ENCODE data around the gene KCNJ16.

The KCNJ16 gene

DNA sequence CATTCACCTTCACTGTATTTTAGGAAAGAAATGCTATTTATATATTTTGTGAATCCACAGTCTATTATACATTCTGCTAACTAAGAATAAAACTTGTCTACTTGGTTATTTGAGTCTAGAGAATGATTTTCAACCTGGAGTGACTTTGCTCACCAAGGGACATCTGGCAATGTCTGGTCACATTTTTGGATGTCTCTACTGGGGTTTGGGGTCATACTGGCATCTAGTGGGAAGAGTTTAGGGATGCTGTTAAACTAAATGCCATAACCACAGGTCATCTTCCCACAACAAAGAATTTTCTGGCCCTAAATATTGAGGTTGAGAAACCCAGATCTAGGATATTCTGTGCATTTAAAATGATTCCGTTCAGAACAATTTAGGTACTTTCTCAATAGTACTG is 26.0 kb downstream of the KCNJ16 start:
- TF ChIP-seq, protein P1, sequence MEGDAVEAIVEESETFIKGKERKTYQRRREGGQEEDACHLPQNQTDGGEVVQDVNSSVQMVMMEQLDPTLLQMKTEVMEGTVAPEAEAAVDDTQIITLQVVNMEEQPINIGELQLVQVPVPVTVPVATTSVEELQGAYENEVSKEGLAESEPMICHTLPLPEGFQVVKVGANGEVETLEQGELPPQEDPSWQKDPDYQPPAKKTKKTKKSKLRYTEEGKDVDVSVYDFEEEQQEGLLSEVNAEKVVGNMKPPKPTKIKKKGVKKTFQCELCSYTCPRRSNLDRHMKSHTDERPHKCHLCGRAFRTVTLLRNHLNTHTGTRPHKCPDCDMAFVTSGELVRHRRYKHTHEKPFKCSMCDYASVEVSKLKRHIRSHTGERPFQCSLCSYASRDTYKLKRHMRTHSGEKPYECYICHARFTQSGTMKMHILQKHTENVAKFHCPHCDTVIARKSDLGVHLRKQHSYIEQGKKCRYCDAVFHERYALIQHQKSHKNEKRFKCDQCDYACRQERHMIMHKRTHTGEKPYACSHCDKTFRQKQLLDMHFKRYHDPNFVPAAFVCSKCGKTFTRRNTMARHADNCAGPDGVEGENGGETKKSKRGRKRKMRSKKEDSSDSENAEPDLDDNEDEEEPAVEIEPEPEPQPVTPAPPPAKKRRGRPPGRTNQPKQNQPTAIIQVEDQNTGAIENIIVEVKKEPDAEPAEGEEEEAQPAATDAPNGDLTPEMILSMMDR (IDR thresholded peaks at IDR 0.05; ENCODE audit: low read depth, low read length) = no peak
- no peak for DNase-seq (ENCODE audit: low read depth)
- no peak overlapping the region for H3K4me3 ChIP-seq (ENCODE audit: low read depth, low read length)

DNA sequence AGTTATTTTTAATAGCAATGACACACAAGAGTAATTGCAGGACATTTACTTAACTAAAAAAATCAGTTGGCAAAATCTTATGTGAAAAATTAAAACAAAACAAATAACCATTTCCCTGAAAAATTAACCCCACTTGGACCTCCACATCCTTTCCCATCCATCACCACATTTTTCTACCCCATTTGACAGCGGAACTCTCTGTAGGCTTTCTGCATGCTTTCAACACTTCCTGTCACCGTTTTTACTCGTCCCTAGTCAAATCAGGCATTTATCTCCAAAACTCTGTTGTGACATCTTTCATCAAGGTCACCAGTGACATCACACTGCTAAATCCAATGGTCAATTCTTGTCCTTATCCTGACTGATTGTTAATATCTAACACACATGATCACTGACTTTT is 27.5 kb downstream of the KCNJ16 start:
- no peak overlapping the region for H3K4me3 ChIP-seq (ENCODE audit: low read depth, low read length)
- DNase-seq (ENCODE audit: low read depth) = no peak
- no peak for TF ChIP-seq MYC (IDR thresholded peaks at IDR 0.05; ENCODE audit: low read depth, low read length)
- no peak for TF ChIP-seq POLR2A (IDR thresholded peaks at IDR 0.05; ENCODE audit: extremely low read depth, insufficient read length)
- TF ChIP-seq, protein P1 (IDR thresholded peaks at IDR 0.05; ENCODE audit: low read depth, low read length) = no peak
- TF ChIP-seq, protein P2, sequence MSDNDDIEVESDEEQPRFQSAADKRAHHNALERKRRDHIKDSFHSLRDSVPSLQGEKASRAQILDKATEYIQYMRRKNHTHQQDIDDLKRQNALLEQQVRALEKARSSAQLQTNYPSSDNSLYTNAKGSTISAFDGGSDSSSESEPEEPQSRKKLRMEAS (IDR thresholded peaks at IDR 0.05; ENCODE audit: low read depth, low read length) = no peak

DNA sequence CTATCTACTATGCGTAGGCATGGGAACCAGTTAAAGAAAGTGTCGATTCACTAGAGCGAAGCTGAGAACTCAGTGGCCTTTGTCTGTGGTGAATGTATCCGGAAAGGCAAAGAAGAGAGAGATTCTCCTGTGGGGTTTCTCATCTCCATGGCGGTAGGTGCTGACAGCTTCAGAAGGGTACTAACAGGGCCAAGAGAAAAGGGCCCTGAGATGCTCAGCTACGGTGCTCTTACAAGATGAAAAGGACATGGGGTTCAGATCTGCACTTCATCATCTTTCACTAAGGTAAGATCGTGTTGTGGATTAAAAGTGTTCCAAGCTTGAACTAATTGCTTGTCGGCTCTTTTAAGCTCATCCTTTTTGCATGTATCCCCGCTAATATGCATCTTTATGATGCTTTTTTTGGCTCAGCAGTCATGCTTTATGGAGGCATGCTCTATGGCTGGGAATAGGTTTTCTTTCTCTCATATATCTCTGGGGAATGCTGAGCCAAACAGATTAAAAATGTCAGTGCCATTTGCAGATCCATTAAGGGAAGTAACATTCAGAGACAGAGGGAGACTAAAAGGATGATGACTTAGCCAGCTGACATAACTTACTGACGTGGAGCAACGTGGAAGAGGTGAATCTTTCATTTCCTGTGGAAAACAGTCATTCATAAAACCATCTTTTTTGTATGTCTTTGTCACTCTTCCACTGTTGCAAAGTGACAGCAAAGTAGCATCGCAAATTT is 29.9 kb downstream of the KCNJ16 start:
- TF ChIP-seq POLR2A (IDR thresholded peaks at IDR 0.05; ENCODE audit: extremely low read depth, insufficient read length) (no peak), MYC (IDR thresholded peaks at IDR 0.05; ENCODE audit: low read depth, low read length) (no peak)
- TF ChIP-seq, protein P1 (IDR thresholded peaks at IDR 0.05; ENCODE audit: low read depth, low read length) = no peak
- TF ChIP-seq, protein P2 (IDR thresholded peaks at IDR 0.05; ENCODE audit: low read depth, low read length) = no peak
- no peak overlapping the region for H3K4me3 ChIP-seq (ENCODE audit: low read depth, low read length)
- no peak for DNase-seq (ENCODE audit: low read depth)

GRCh38 chr17:70105641-70106040 is 30.6 kb downstream of the KCNJ16 start:
- no peak overlapping the region for H3K4me3 ChIP-seq (ENCODE audit: low read depth, low read length)
- TF ChIP-seq, protein P1 (IDR thresholded peaks at IDR 0.05; ENCODE audit: low read depth, low read length) = no peak
- no peak for TF ChIP-seq POLR2A (IDR thresholded peaks at IDR 0.05; ENCODE audit: extremely low read depth, insufficient read length)
- TF ChIP-seq, protein P2 (IDR thresholded peaks at IDR 0.05; ENCODE audit: low read depth, low read length) = no peak
- TF ChIP-seq MYC (IDR thresholded peaks at IDR 0.05; ENCODE audit: low read depth, low read length) = no peak
- DNase-seq (ENCODE audit: low read depth) = no peak

- no peak overlapping the region for H3K4me3 ChIP-seq (ENCODE audit: low read depth, low read length)
- TF ChIP-seq, protein P2 (IDR thresholded peaks at IDR 0.05; ENCODE audit: low read depth, low read length) = no peak
- TF ChIP-seq MYC (IDR thresholded peaks at IDR 0.05; ENCODE audit: low read depth, low read length) (no peak), POLR2A (IDR thresholded peaks at IDR 0.05; ENCODE audit: extremely low read depth, insufficient read length) (no peak)
- TF ChIP-seq, protein P1 (IDR thresholded peaks at IDR 0.05; ENCODE audit: low read depth, low read length) = no peak
- no peak for DNase-seq (ENCODE audit: low read depth)
These were observed 31.5 kb downstream of the KCNJ16 start for GRCh38 chr17:70106551-70106950.

DNA sequence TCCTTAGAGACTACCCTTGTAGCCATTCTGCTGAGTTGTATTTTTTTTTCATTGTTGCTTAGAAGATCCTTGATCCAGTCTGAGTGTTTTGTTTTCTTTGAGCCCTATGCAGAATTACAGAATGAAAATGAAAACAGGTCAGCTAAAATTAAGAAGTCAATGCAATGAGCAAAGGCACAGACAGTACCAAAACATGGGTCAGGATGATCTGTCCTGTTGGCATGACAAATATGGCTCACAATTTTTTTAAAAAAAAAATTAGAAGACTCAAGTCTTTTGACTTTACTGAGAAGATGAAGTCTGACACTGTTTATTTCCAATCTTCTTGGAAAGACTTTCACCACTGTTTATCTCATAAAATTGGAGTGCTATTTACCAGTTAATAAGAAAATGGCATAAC is 32.4 kb downstream of the KCNJ16 start:
- TF ChIP-seq POLR2A (IDR thresholded peaks at IDR 0.05; ENCODE audit: extremely low read depth, insufficient read length) (no peak), MYC (IDR thresholded peaks at IDR 0.05; ENCODE audit: low read depth, low read length) (no peak)
- TF ChIP-seq, protein P2 (IDR thresholded peaks at IDR 0.05; ENCODE audit: low read depth, low read length) = no peak
- TF ChIP-seq, protein P1 (IDR thresholded peaks at IDR 0.05; ENCODE audit: low read depth, low read length) = no peak
- DNase-seq (ENCODE audit: low read depth) = no peak
- H3K4me3 ChIP-seq (ENCODE audit: low read depth, low read length) = no peak overlapping the region

All from NB4 (cell line).